Skeletal muscle tissue (tissue), 4 donors: ENCODE data around the gene M6PR. TPM values are rescaled to one million over a fixed set of nuclear protein-coding genes. Genes with fewer than 3 reads are reported as not detected.
"Not testable (repeated sequence)": the region's sequence is repeated elsewhere in the genome, so short reads cannot be mapped to it uniquely, and the experiment has no call there.

Experiments used
- H3K27ac ChIP-seq: one replicate; pipeline ENCODE4 v1.7.0; 2013; ENCODE audit warnings: mild to moderate bottlenecking, low read depth, low read length, inconsistent platforms
- H3K27me3 ChIP-seq, 3 donors: one replicate each; pipeline ENCODE4 v1.7.0; 2013; ENCODE audit warnings: low read length in 3 of 3; ENCODE audit not compliant: control insufficient read depth in 3 of 3, insufficient read depth in 3 of 3
- H3K36me3 ChIP-seq, 3 donors: one replicate each; pipeline ENCODE4 v1.7.0; 2013; ENCODE audit warnings: low read length in 3 of 3; ENCODE audit not compliant: control insufficient read depth in 3 of 3, insufficient read depth in 3 of 3
- H3K4me1 ChIP-seq, 3 donors: one replicate each; pipeline ENCODE4 v1.7.0; 2013; ENCODE audit warnings: low read length in 3 of 3, mild to moderate bottlenecking in 3 of 3; ENCODE audit not compliant: control insufficient read depth in 3 of 3, insufficient read depth in 3 of 3
- H3K4me3 ChIP-seq, 3 donors: one replicate each; pipeline ENCODE4 v1.7.0; 2013; ENCODE audit warnings: low read length in 3 of 3
- H3K9ac ChIP-seq, 3 donors: one replicate each; pipeline ENCODE4 v1.7.0; 2013; ENCODE audit warnings: low read length in 3 of 3, mild to moderate bottlenecking in 3 of 3, moderate library complexity in 2 of 3, low read depth in 1 of 3
- H3K9me3 ChIP-seq, 3 donors: one replicate each; pipeline ENCODE4 v1.7.0; 2013; ENCODE audit warnings: low read length in 3 of 3; ENCODE audit not compliant: control insufficient read depth in 3 of 3
- total RNA-seq: library from RNA; depleted of rRNA; stranded (reverse); fragments of >200 nt; gene quantifications from one replicate; pipeline ENCODE4 v1.2.3, GENCODE V29; 2014
- donor health status: Osteomylitis.

Gene M6PR
- total RNA-seq, 1 donor from 2014 or later = 138 TPM

- Histone ChIP-seq H3K27me3 (no peaks in the 10 kb centered on the region), H3K4me1 (peaks cover 10 to 15% (median 12%) of the 10 kb centered on the region in 3 donors), H3K9ac (no peak overlapping the region), H3K9me3 (peaks cover 0 to 2% (median 0%) of the 10 kb centered on the region in 3 donors), H3K4me3 (no peak overlapping the region), H3K36me3 (peaks cover 6 to 11% (median 10%) of the 10 kb centered on the region in 3 donors), H3K27ac (no peak overlapping the region)
These were observed 2.3 kb upstream of the M6PR start for GRCh38 chr12:8951744-8952143.

DNA sequence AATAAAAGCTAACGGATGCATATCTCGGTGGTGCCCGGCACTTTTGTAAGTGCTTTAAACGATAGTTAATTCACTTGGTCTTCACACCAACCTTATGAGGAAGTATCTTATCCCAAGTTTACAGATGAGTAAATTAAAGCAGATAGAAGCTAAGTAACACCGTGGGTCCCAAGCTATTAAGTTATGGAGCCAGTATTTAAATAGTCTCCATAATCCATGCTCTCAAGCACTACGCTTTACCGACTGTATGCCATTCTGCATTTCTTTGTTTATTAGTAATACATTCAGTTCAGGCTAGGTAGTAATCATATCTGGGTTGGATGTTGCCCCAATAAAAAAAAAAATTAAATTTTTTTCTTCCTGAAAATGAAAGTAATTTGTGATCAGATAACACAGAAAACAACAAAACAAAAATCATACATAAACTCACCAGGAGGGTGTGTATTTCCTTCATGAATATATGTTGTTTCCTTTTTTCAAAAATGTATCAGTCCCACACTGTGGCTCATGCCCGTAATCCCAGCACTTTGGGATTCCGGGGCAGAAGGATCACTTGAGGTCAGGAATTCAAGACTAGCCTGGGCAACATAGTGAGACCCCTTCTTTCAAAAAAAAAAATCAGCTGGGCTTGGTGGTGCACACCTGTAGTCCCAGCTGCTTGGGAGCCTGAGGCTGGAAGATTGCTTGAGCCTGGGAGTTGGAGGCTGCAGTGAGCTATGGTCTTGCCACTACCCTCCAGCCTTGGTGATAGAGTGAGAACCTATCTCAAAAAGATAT lies 1.4 kb upstream of the M6PR start:
- H3K4me1 ChIP-seq = peaks cover 10 to 15% (median 12%) of the 10 kb centered on the region in 3 donors
- H3K27me3 ChIP-seq = no peaks in the 10 kb centered on the region
- peak overlapping the region; percentile 77 to 94 (median 90) for H3K9ac ChIP-seq
- peak overlapping the region; percentile 99 for H3K27ac ChIP-seq
- peaks cover 2 to 9% (median 7%) of the 10 kb centered on the region in 3 donors for H3K36me3 ChIP-seq
- H3K4me3 ChIP-seq = peak overlapping the region; percentile 69 to 99 (median 83)
- H3K9me3 ChIP-seq = peaks cover 0 to 2% (median 0%) of the 10 kb centered on the region in 3 donors

GRCh38 chr12:8950221-8950527 lies 729 bp upstream of the M6PR start:
- H3K4me3 ChIP-seq = peak overlapping the region; percentile 69 to 99 (median 83)
- peak overlapping the region; percentile 99 for H3K27ac ChIP-seq
- peak overlapping the region; percentile 77 to 94 (median 90) for H3K9ac ChIP-seq
- peaks cover 10 to 15% (median 12%) of the 10 kb centered on the region in 3 donors for H3K4me1 ChIP-seq
- no peaks in the 10 kb centered on the region for H3K27me3 ChIP-seq
- peaks cover 0 to 2% (median 0%) of the 10 kb centered on the region in 3 donors for H3K9me3 ChIP-seq
- peaks cover 7 to 14% (median 9%) of the 10 kb centered on the region in 3 donors for H3K36me3 ChIP-seq

- Histone ChIP-seq H3K36me3 (peaks cover 13 to 24% (median 20%) of the 10 kb centered on the region in 3 donors), H3K4me3 (peak overlapping the region; percentile 69 to 99 (median 83)), H3K4me1 (peaks cover 10 to 15% (median 12%) of the 10 kb centered on the region in 3 donors), H3K27ac (peak overlapping the region; percentile 99), H3K9me3 (peaks cover 0 to 2% (median 0%) of the 10 kb centered on the region in 3 donors), H3K9ac (peak overlapping the region; percentile 77 to 94 (median 90)), H3K27me3 (no peaks in the 10 kb centered on the region)
These were observed 624 bp downstream of the M6PR start for GRCh38 chr12:8948701-8949341.

DNA sequence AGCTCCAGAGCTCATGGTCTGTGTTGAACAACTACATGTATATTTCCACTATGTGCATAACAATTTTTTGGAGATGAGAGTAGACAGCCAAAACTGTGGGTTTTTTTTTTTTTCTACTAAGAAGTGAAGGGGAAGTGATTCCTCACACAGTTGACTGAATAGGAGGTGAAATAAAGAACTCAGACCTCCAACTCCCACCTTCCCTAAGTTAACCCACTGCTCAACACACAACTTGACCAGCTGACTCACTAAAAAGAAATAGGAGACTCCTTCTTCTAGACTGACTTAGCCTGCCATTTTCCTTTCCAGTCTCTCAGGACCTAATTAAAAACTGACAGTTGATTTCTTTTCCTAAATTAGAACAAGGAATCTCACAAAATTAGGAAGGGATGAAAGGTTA lies 1.7 kb downstream of the M6PR start:
- Histone ChIP-seq H3K9ac (peak overlapping the region in 1 of 3 donors; percentile 53), H3K9me3 (no peaks in the 10 kb centered on the region), H3K4me1 (peaks cover 10 to 15% (median 12%) of the 10 kb centered on the region in 3 donors), H3K27ac (no peak overlapping the region), H3K27me3 (no peaks in the 10 kb centered on the region), H3K4me3 (no peak overlapping the region), H3K36me3 (peaks cover 14 to 31% (median 28%) of the 10 kb centered on the region in 3 donors)

GRCh38 chr12:8946733-8947132 lies 2.7 kb downstream of the M6PR start:
- Histone ChIP-seq H3K36me3 (peaks cover 22 to 41% (median 38%) of the 10 kb centered on the region in 3 donors), H3K4me3 (no peak overlapping the region), H3K27ac (no peak overlapping the region), H3K4me1 (peaks cover 10 to 15% (median 12%) of the 10 kb centered on the region in 3 donors), H3K9me3 (no peaks in the 10 kb centered on the region), H3K9ac (no peak overlapping the region), H3K27me3 (no peaks in the 10 kb centered on the region)

DNA sequence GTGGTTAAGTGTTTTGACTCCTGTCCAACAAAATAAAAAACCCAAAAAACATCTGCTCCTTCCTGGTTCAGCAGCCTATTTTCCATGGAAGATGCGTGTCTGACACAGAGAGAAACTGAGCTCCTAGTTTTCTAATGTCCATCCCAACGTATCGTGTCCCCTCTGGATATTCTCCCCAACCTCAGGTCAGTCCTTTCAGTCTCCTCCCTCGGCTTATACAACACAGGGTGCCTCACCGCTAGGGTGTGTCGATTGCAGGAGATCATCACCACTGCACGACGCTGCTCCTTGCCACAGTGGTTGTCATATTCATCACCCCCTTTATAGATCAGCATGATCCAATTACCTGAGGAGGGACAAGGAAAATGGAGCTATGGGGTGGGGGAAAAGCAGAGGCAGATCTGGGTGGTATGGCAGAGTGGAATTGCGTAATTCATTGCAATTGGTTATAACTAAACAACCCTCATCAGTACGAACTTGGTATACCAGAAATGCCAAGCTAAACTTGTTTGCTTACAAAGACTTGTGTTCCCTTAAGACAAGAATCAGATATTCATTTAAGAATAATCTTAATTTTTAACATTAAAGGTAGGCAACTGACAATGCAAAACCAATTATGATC lies 5.8 kb downstream of the M6PR start:
- peaks cover 26 to 47% (median 43%) of the 10 kb centered on the region in 3 donors for H3K36me3 ChIP-seq
- no peak overlapping the region for H3K9ac ChIP-seq
- H3K27me3 ChIP-seq = no peaks in the 10 kb centered on the region
- no peaks in the 10 kb centered on the region for H3K9me3 ChIP-seq
- no peak overlapping the region for H3K27ac ChIP-seq
- H3K4me1 ChIP-seq = peaks cover 6 to 11% (median 10%) of the 10 kb centered on the region in 3 donors
- H3K4me3 ChIP-seq = no peak overlapping the region

DNA sequence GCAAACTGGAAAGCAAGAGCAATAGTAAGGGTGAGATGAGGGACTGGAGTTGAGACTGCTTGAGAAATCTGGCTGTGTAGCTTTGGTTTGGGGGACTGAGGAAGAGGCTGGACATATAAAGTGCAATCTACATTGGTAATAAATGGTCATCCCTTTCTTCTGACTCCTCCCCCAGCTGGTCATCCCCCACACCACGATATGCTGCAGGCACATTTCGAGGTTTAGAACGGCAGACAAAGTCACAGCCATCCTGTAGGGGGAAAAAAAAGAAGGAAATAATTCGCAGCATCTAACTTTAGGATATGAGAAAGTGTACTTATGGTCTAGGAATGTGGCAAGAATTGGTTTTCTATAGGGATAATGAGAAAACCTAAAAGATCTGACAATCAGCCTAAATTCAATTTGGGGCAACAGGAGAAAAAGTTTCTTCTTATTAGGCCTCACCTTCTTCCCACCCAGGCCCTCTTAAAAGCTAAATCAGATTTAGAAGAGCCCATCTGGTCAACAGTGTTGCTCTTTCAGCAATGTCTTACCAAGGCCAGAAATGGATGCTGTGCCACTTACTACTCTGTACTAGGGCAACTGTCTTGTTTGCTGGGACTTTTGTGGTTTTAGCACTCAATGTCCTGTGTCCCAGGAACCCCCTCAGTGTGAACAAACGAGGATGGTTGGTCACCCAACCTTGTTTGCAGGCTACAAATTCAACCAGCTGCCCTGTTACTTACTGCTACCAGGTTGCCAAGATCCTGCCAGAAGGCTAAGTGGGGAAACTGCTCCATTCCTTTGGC lies 7.6 kb downstream of the M6PR start:
- H3K4me3 ChIP-seq = no peak overlapping the region
- no peak overlapping the region for H3K9ac ChIP-seq
- peaks cover 26 to 53% (median 48%) of the 10 kb centered on the region in 3 donors for H3K36me3 ChIP-seq
- H3K27me3 ChIP-seq = no peaks in the 10 kb centered on the region
- no peak overlapping the region for H3K27ac ChIP-seq
- no peaks in the 10 kb centered on the region for H3K9me3 ChIP-seq
- no peaks in the 10 kb centered on the region for H3K4me1 ChIP-seq

DNA sequence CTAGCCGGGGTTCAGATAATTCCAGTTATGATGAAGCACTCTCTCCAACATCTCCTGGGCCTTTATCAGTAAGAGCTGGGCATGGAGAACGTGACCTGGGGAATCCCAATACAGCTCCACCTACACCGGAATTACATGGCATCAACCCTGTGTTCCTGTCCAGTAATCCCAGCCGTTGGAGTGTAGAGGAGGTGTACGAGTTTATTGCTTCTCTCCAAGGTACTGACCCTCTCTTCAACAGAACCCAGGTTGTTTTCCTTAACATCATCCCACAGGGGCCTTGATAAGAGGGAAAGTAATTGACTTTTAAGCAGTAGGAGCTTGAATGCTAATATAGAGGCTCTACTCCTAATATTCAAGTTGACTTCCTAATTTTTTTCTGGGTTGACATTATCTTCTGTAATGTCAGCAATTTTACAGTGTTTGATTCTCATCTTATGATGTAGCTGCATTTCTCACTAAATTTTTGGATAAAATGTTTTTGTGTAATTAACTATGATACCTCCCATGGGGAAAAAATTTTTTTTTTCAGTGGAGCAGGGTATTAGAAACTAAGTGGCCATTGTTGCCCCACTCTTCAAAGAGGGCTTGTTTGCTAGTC lies 11.5 kb downstream of the M6PR start:
- H3K36me3 ChIP-seq = peaks cover 12 to 45% (median 39%) of the 10 kb centered on the region in 3 donors
- H3K9ac ChIP-seq = not testable (repeated sequence)

More for the DNA sequence above, 11.5 kb downstream of the M6PR start:
- H3K27me3 ChIP-seq, H3K4me1 ChIP-seq, H3K9me3 ChIP-seq, H3K27ac ChIP-seq, H3K4me3 ChIP-seq: not testable (repeated sequence)
